H1 (cell line): ENCODE results near the gene PLBD2. TPM values are rescaled to one million over a fixed set of nuclear protein-coding genes. Genes with fewer than 3 reads are reported as not detected.

ENCODE experiments used
- CTCF ChIA-PET: fragments of 300-600 bp; sonication (Branson Sonifier 250); formaldehyde crosslinking; loops from one replicate; lab custom pipeline; 2021; ENCODE audit not compliant: partially characterized antibody; lab: Charles Lee
- POLR2A ChIA-PET: fragments of 300-600 bp; sonication (Branson Sonifier 250); formaldehyde crosslinking; loops from one replicate; lab custom pipeline; 2021; ENCODE audit warnings: inconsistent platforms; ENCODE audit not compliant: partially characterized antibody; lab: Charles Lee
- DNase-seq, 2 experiments: peaks; one replicate each; pipeline versions ENCODE4 v3.0.0 to v3.0.0-alpha.2; 2010 to 2022; ENCODE audit warnings: low spot score in 2 of 2, low read depth in 1 of 2, mixed read lengths in 1 of 2
- FAIRE-seq: peaks from 2 replicates; lab custom pipeline; 2011; peaks lifted over from hg19 to GRCh38; lab: Jason Lieb, UNC
- H2AFZ ChIP-seq: 2 replicates; pipeline ENCODE4 v1.8.1; 2012; ENCODE audit warnings: low read length, inconsistent platforms
- H2AK5ac ChIP-seq: 2 replicates; pipeline ENCODE4 v1.6.1; 2013; ENCODE audit warnings: low read depth, low read length
- H2BK120ac ChIP-seq: replicated peaks from 2 replicates; pipeline ENCODE3; 2013; ENCODE audit warnings: low read depth, low read length, inconsistent platforms
- H2BK12ac ChIP-seq: 2 replicates; pipeline ENCODE4 v1.6.1; 2013; ENCODE audit warnings: low read depth, low read length
- H2BK15ac ChIP-seq: 2 replicates; pipeline ENCODE4 v1.6.1; 2013; ENCODE audit warnings: low read length
- H2BK20ac ChIP-seq: 2 replicates; pipeline ENCODE4 v1.6.1; 2013; ENCODE audit warnings: low read length
- H2BK5ac ChIP-seq: 2 replicates; pipeline ENCODE4 v1.6.1; 2013; ENCODE audit warnings: low read depth, low read length
- H3K14ac ChIP-seq: 2 replicates; pipeline ENCODE4 v1.6.1; 2013; ENCODE audit warnings: inconsistent platforms; ENCODE audit not compliant: insufficient read length
- H3K18ac ChIP-seq: 2 replicates; pipeline ENCODE4 v1.6.1; 2013; ENCODE audit warnings: low read length; ENCODE audit errors: extremely low read depth
- H3K23ac ChIP-seq: 2 replicates; pipeline ENCODE4 v1.6.1; 2013; ENCODE audit warnings: inconsistent platforms; ENCODE audit not compliant: insufficient read length
- H3K23me2 ChIP-seq: 2 replicates; pipeline ENCODE4 v1.6.1; 2013; ENCODE audit warnings: low read depth, low read length
- H3K27ac ChIP-seq: 2 replicates; pipeline ENCODE4 v1.6.1; 2011; ENCODE audit warnings: low read depth, low read length, inconsistent platforms
- H3K27me3 ChIP-seq, 4 experiments: replicated peaks in 1 of 4; 1 replicate in 1 of 4; 2 replicates in 3 of 4; pipeline versions ENCODE4 v1.6.1 to v1.8.1; 2011 to 2013; ENCODE audit warnings: low read length in 3 of 4, mild to moderate bottlenecking in 3 of 4, inconsistent platforms in 2 of 4, mixed read lengths in 2 of 4, moderate library complexity in 1 of 4; ENCODE audit not compliant: control insufficient read depth in 3 of 4, insufficient read depth in 3 of 4; ENCODE audit errors: extremely low read depth in 1 of 4
- H3K36me3 ChIP-seq, 4 experiments: 2 replicates each; pipeline versions ENCODE4 v1.6.1 to v1.8.1; 2011 to 2013; ENCODE audit warnings: mild to moderate bottlenecking in 4 of 4, low read length in 3 of 4, moderate library complexity in 2 of 4, control low read depth in 1 of 4, inconsistent platforms in 1 of 4; ENCODE audit not compliant: insufficient read depth in 4 of 4, control insufficient read depth in 2 of 4
- H3K4ac ChIP-seq: replicated peaks from 2 replicates; pipeline ENCODE3; 2013; ENCODE audit warnings: low read length, low read depth, mixed read lengths, inconsistent platforms; ENCODE audit not compliant: insufficient read length
- H3K4me1 ChIP-seq, 4 experiments: replicated peaks in 1 of 4; 1 replicate in 1 of 4; 2 replicates in 3 of 4; pipeline versions ENCODE4 v1.6.1 to v1.8.1; 2011 to 2013; ENCODE audit warnings: low read length in 3 of 4, inconsistent platforms in 2 of 4, mixed read lengths in 1 of 4; ENCODE audit not compliant: insufficient read depth in 4 of 4, control insufficient read depth in 3 of 4
- H3K4me2 ChIP-seq, 2 experiments: 2 replicates each; pipeline versions ENCODE4 v1.6.1 to v1.8.1; 2011 to 2013; ENCODE audit warnings: low read depth in 2 of 2, low read length in 2 of 2, control low read depth in 1 of 2, inconsistent platforms in 1 of 2, mild to moderate bottlenecking in 1 of 2; ENCODE audit not compliant: insufficient read depth in 1 of 2
- H3K4me3 ChIP-seq, 4 experiments: fragments of 200-600, 300-600 bp in 1 of 4; sonication (generic), shearing (Covaris generic), sonication (Bioruptor Twin) in 1 of 4; 2 replicates each; pipeline versions ENCODE4 v1.5.1 to v1.8.1; 2011 to 2016; ENCODE audit warnings: low read length in 4 of 4, low read depth in 3 of 4, control low read depth in 2 of 4, inconsistent platforms in 2 of 4, mild to moderate bottlenecking in 2 of 4, mixed read lengths in 1 of 4, moderate library complexity in 1 of 4; ENCODE audit not compliant: insufficient read depth in 2 of 4; ENCODE audit errors: extremely low read depth in 1 of 4
- H3K56ac ChIP-seq: replicated peaks from 2 replicates; pipeline ENCODE3; 2013; ENCODE audit warnings: low read depth, mild to moderate bottlenecking, mixed read lengths, low read length, inconsistent platforms; ENCODE audit not compliant: insufficient read length
- H3K79me1 ChIP-seq: 2 replicates; pipeline ENCODE4 v1.6.1; 2013; ENCODE audit warnings: low read depth, low read length, control low read depth
- H3K79me2 ChIP-seq, 2 experiments: 2 replicates each; pipeline versions ENCODE4 v1.6.1 to v1.8.1; 2012 to 2013; ENCODE audit warnings: low read length in 2 of 2, mild to moderate bottlenecking in 2 of 2, inconsistent platforms in 1 of 2; ENCODE audit not compliant: insufficient read depth in 2 of 2, control insufficient read depth in 1 of 2
- H3K9ac ChIP-seq, 4 experiments: replicated peaks in 1 of 4; 1 replicate in 1 of 4; 2 replicates in 3 of 4; pipeline versions ENCODE4 v1.6.1 to v1.8.1; 2011 to 2013; ENCODE audit warnings: low read depth in 3 of 4, low read length in 3 of 4, control low read depth in 2 of 4, mild to moderate bottlenecking in 2 of 4, moderate library complexity in 2 of 4, inconsistent platforms in 1 of 4; ENCODE audit errors: extremely low read depth in 1 of 4
- H3K9me3 ChIP-seq, 2 experiments: 2 replicates each; pipeline versions ENCODE4 v1.6.1 to v1.8.1; 2012 to 2013; ENCODE audit warnings: mild to moderate bottlenecking in 2 of 2, moderate library complexity in 2 of 2, control low read depth in 1 of 2, inconsistent platforms in 1 of 2, low read depth in 1 of 2, low read length in 1 of 2, mixed read lengths in 1 of 2; ENCODE audit not compliant: insufficient read depth in 2 of 2
- H4K20me1 ChIP-seq, 2 experiments: replicated peaks in 1 of 2; 2 replicates each; pipeline versions ENCODE3 to v1.8.1; 2011 to 2013; ENCODE audit warnings: inconsistent platforms in 2 of 2, low read length in 2 of 2, mild to moderate bottlenecking in 1 of 2; ENCODE audit not compliant: insufficient read depth in 2 of 2, control insufficient read depth in 1 of 2
- H4K5ac ChIP-seq: 2 replicates; pipeline ENCODE4 v1.6.1; 2013; ENCODE audit warnings: low read length, low read depth, mixed read lengths, inconsistent platforms; ENCODE audit not compliant: insufficient read length
- H4K8ac ChIP-seq: 2 replicates; pipeline ENCODE4 v1.8.0; 2013; ENCODE audit warnings: mild to moderate bottlenecking, moderate library complexity, low read length, inconsistent platforms; ENCODE audit not compliant: insufficient read depth; ENCODE audit errors: extremely low read depth
- H4K91ac ChIP-seq: replicated peaks from 2 replicates; pipeline ENCODE3; 2013; ENCODE audit warnings: low read length, mixed read lengths, inconsistent platforms; ENCODE audit not compliant: insufficient read length
- BCL11A ChIP-seq, 2 experiments: IDR thresholded peaks; one replicate each; pipeline ENCODE4 v1.6.1; 2011; ENCODE audit warnings: low read depth in 2 of 2, low read length in 2 of 2, mild to moderate bottlenecking in 2 of 2
- CBX5 ChIP-seq: fragments of 300-800, 300-1000 bp; sonication (generic); IDR thresholded peaks from 2 replicates; pipeline ENCODE4 v1.7.1; 2016; ENCODE audit warnings: antibody characterized with exemption, low read length, low read depth
- CHD1 ChIP-seq: IDR thresholded peaks from 2 replicates; pipeline ENCODE4 v1.6.1; 2012; ENCODE audit warnings: low read depth, low read length, improper control_type of control experiment
- EP300 ChIP-seq, 2 experiments: IDR thresholded peaks; 1 replicate in 1 of 2; 2 replicates in 1 of 2; pipeline ENCODE4 v1.6.1; 2011 to 2012; ENCODE audit warnings: low read depth in 2 of 2, low read length in 2 of 2, mild to moderate bottlenecking in 2 of 2, borderline replicate concordance in 1 of 2, inconsistent platforms in 1 of 2, moderate library complexity in 1 of 2
- KDM4A ChIP-seq: IDR thresholded peaks from one replicate; pipeline ENCODE4 v1.7.1; 2012; ENCODE audit warnings: low read depth, mild to moderate bottlenecking, moderate library complexity, low read length, inconsistent platforms; ENCODE audit not compliant: severe bottlenecking
- POU5F1 ChIP-seq: IDR thresholded peaks from 2 replicates; pipeline ENCODE4 v1.6.1; 2011; ENCODE audit warnings: low read depth, mild to moderate bottlenecking, low read length, moderate library complexity
- SP1 ChIP-seq: IDR thresholded peaks from 2 replicates; pipeline ENCODE4 v1.6.1; 2011; ENCODE audit warnings: low read depth, low read length
- SP4 ChIP-seq: IDR thresholded peaks from 2 replicates; pipeline ENCODE4 v1.6.1; 2012; ENCODE audit warnings: low read length, inconsistent platforms
- TAF1 ChIP-seq: IDR thresholded peaks from 2 replicates; pipeline ENCODE4 v1.6.1; 2011; ENCODE audit warnings: mild to moderate bottlenecking, low read depth, low read length
- TBP ChIP-seq: IDR thresholded peaks from 2 replicates; pipeline ENCODE4 v1.6.1; 2011; ENCODE audit warnings: low read depth, low read length, improper control_type of control experiment
- WGBS, 2 experiments: shearing (Covaris generic) in 1 of 2; methylation state at CpG; one replicate each; pipeline versions ENCODE4 v1.1.6 to v1.1.7; 2013 to 2015; ENCODE audit warnings: low lambda C conversion rate in 2 of 2, mixed read lengths in 2 of 2, inconsistent platforms in 1 of 2, low coverage in 1 of 2, missing lambda C conversion rate in 1 of 2; ENCODE audit not compliant: insufficient replicate concordance in 2 of 2, insufficient coverage in 1 of 2, insufficient read length in 1 of 2; ENCODE audit errors: extremely low coverage in 1 of 2, missing lambda C conversion rate in 1 of 2; 5-methylcytosine and 5-hydroxymethylcytosine counted together
- polyA plus RNA-seq, 7 experiments: library from polyadenylated mRNA; depleted of rRNA in 3 of 7; stranded (reverse) in 5 of 7; unstranded in 2 of 7; fragments of >200 nt in 5 of 7; fragments of 200-250 nt in 2 of 7; gene quantifications; 1 replicate in 5 of 7; 2 replicates in 1 of 7; 4 replicates in 1 of 7; pipeline versions ENCODE4 v1.2.1 to v1.2.3, GENCODE V29; 2011 to 2013; ENCODE audit warnings: missing spikeins in 2 of 7, mixed read lengths in 2 of 7
- total RNA-seq: library from RNA; stranded (reverse); fragmentation: NEBNext Ultra II Directional; extraction: Animal tissue kit (Norgen Biotek cat#: 25700); gene quantifications from 2 replicates; pipeline ENCODE4 v1.2.1, GENCODE V29; 2021
- TF ChIP-seq, protein P1 (sequence below): IDR thresholded peaks from 2 replicates; pipeline ENCODE4 v1.6.1; 2012; ENCODE audit warnings: inconsistent platforms

PLBD2 gene
- total and polyA plus RNA-seq, 2 of the 8 experiments (the other 6 are each of a cell fraction or from before 2014, with no cell fraction given) = 16.8 to 33.5 TPM

DNA sequence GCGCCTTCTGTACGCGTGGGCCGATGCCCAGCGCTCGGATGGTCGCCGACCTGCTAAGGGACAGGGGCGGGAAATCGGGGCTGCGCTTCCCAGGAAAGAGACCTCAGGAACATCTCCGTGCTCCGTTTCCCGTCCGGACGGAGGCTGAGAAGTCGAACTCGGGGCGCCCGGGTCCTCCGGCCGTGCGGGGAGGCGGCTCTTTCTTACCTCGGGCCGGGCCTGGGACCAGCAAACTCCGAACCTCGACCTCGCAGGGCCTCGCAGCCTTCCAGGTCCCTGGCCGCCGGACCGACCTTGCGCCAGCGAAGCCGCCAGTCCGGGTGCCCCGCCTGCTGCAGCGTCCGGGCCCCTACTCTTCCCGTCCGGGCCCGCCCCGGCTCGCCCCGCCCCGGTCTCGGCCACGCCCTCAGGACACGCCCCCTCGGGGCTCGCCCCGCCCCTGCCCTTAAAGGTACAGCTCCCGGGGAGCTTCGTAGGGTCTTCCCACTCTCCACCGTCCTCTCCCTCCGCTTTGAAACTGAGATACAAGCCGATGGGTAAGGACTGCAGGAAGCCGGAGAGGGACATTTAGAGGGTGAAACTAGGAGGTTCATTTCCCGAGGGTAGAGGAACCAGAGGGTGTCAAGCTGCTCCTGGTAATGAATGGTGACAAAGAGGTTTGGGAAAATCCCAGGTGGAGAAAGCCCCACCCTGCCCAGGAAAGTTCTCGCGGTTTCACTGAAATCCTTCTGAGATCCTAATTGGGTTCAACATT, 23.4 kb upstream of the PLBD2 start, which contains the start of gene SLC8B1:
SLC8B1 (minus strand) TSS at position 324 of the 754 bp plus-strand sequence. CDS start 2,231 bp downstream, outside the sequence.
- H3K4ac ChIP-seq = no peak within 1 kb of the TSS
- FAIRE-seq = no peak
- H3K27ac ChIP-seq = no peak within 1 kb of the TSS
- H4K8ac ChIP-seq = no peak within 1 kb of the TSS
- no peak within 1 kb of the TSS for H2BK5ac ChIP-seq
- H2BK12ac ChIP-seq = 0 out of 2 replicates have a peak within 1 kb of the TSS, but pooled peaks have one; percentile 35
- CTCF ChIA-PET = interaction anchor here (0.6 to 1.2 kb wide), 4 partner anchors 8 to 387 kb away, joined by 3 to 4 read pairs (median 4); no protein-coding TSS in a partner anchor
- H3K56ac ChIP-seq = no peak within 1 kb of the TSS
- H2AK5ac ChIP-seq = no peak within 1 kb of the TSS
- DNase-seq = peak; percentile 71 to 99
- no peak within 1 kb of the TSS for H2BK20ac ChIP-seq
- H3K4me3 ChIP-seq = peak within 1 kb of the TSS; percentile 61 to 72 (median 68)
- peak within 1 kb of the TSS; percentile 13 to 57 (median 42); a peak in 6 of 7 replicates for H3K9ac ChIP-seq
- no peak within 1 kb of the TSS for H2BK120ac ChIP-seq
- H3K79me2 ChIP-seq = no peaks in the 10 kb centered on the region
- no peaks in the 10 kb centered on the region for H3K9me3 ChIP-seq
- peak within 1 kb of the TSS; percentile 91; the same call in 1 of the 2 replicates for H2AFZ ChIP-seq
- H3K23me2 ChIP-seq = peaks cover 5% of the 10 kb centered on the region; the same call in 1 of the 2 replicates
- 9% methylated on average over 17 of the region's 62 CpGs; no CpG with 5 or more reads in 1 of the 2 experiments for WGBS, 2 experiments
- H2BK15ac ChIP-seq = no peak within 1 kb of the TSS
- H3K14ac ChIP-seq = no peak within 1 kb of the TSS
- POLR2A ChIA-PET = interaction anchor here (0.7 to 1.9 kb wide), 9 partner anchors 9 to 111 kb away, joined by 3 to 8 read pairs (median 3); no protein-coding TSS in a partner anchor
- H3K18ac ChIP-seq = no peak within 1 kb of the TSS; the same call in 1 of the 2 replicates
- H4K91ac ChIP-seq = no peak within 1 kb of the TSS
- no peak within 1 kb of the TSS for H3K23ac ChIP-seq
- H4K20me1 ChIP-seq = peaks cover 0 to 1% of the 10 kb centered on the region in 2 experiments
- no peaks in the 10 kb centered on the region for H3K36me3 ChIP-seq
- H3K79me1 ChIP-seq = no peaks in the 10 kb centered on the region
- H3K4me1 ChIP-seq = peaks cover 0 to 5% (median 1%) of the 10 kb centered on the region in 4 experiments; a peak in 3 of 7 replicates
- H3K27me3 ChIP-seq = peaks cover 0 to 11% (median 9%) of the 10 kb centered on the region in 4 experiments; a peak in 5 of 7 replicates
- H3K4me2 ChIP-seq = peak within 1 kb of the TSS; percentile 81 to 87
- H4K5ac ChIP-seq = no peak within 1 kb of the TSS
- peak; percentile 72; the same call in 1 of the 2 replicates for TF ChIP-seq SP1
- TF ChIP-seq TAF1 = peak; percentile 82
- TF ChIP-seq, protein P1, sequence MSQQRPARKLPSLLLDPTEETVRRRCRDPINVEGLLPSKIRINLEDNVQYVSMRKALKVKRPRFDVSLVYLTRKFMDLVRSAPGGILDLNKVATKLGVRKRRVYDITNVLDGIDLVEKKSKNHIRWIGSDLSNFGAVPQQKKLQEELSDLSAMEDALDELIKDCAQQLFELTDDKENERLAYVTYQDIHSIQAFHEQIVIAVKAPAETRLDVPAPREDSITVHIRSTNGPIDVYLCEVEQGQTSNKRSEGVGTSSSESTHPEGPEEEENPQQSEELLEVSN = peak; percentile 87
- no peak for TF ChIP-seq CHD1
- TF ChIP-seq TBP = peak; percentile 71; the same call in 1 of the 2 replicates
- TF ChIP-seq EP300 (IDR thresholded peaks at IDR 0.05; ENCODE audit: borderline replicate concordance in 1 of 2, low read depth in 2 of 2, low read length in 2 of 2) = no peak
- no peak for TF ChIP-seq BCL11A (IDR thresholded peaks at IDR 0.05; ENCODE audit: low read depth in 2 of 2, low read length in 2 of 2)
- peak; percentile 66 for TF ChIP-seq KDM4A
- no peak for TF ChIP-seq SP4
- no peak for TF ChIP-seq CBX5
- no peak for TF ChIP-seq POU5F1
